GM18870 (cell line): ENCODE data around the gene GABRR3.

ENCODE experiments used
- ATAC-seq: cut with Tn5 transposase; IDR thresholded peaks from one replicate; pipeline ENCODE4 v1.9.1; 2021; ENCODE audit warnings: moderate library complexity; ENCODE audit not compliant: unreplicated experiment

The GABRR3 gene

GRCh38 chr3:97959872-97960271 lies 75.2 kb downstream of the GABRR3 start:
- no peak for ATAC-seq

GRCh38 chr3:97958796-97959195 lies 76.3 kb downstream of the GABRR3 start:
- ATAC-seq: no peak

DNA sequence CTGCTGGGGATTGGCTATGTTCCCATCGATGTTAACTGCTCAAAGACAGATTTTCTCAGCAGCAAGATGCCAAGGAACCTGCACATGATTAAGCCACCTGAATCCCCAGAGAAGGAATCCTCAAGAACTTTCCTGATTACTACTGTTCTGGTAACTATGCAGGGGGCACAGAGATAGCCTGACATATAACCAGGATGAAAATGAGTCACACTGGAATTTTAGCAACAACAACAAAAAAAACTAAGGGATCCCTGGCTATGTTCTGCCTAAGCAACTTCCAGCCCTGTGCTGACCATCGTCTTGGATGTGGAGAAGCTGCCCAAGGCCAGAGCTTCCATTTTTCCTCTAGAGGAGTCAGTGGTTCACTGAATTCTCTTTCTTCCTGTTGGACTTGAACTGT lies 76.7 kb downstream of the GABRR3 start:
- no peak for ATAC-seq

GRCh38 chr3:97957617-97958311 lies 77.4 kb downstream of the GABRR3 start:
- ATAC-seq: no peak

DNA sequence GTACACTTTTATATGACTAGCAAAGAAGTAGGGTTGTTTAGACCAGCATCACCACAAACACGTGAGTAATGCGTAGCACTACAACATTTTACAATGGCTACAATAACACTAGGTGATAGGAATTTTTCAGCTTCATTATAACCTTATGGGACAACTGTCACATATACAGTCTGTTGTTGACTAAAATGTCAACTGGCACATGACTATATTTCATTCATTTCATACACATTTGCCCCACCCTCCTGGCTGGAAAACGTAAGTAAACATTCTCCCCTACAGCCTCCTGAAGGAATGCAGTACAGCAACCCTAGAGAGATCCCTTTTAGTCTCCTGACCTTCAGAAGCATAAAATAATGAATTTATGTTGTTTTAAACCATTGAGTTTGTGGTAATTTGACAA lies 79.1 kb downstream of the GABRR3 start:
- ATAC-seq: no peak

- ATAC-seq: no peak
These were observed 80.8 kb downstream of the GABRR3 start for GRCh38 chr3:97954228-97954827.

GRCh38 chr3:97952872-97953271 lies 82.2 kb downstream of the GABRR3 start:
- no peak for ATAC-seq

GRCh38 chr3:97952280-97952679 lies 82.8 kb downstream of the GABRR3 start:
- no peak for ATAC-seq

DNA sequence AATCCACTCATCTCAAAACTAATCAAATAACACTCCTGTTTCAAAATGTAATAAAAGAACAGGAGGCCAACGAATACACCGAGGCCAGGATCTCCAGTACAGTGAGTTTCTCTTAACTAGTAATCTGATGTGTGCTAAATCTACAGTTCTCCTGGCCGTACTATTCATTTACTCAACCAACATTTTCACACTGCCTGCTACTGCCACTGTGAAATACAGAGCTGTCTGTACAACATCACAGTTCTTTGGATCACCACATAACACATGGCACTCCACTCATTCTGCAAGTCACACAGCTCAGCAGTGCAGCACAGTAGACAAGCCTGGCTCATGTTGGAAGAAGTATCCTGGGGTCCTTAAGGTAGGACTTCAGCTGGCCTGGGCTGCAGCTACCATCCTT lies 84.8 kb downstream of the GABRR3 start:
- no peak for ATAC-seq

- ATAC-seq: no peak
These were observed 85.4 kb downstream of the GABRR3 start for GRCh38 chr3:97949743-97950142.

DNA sequence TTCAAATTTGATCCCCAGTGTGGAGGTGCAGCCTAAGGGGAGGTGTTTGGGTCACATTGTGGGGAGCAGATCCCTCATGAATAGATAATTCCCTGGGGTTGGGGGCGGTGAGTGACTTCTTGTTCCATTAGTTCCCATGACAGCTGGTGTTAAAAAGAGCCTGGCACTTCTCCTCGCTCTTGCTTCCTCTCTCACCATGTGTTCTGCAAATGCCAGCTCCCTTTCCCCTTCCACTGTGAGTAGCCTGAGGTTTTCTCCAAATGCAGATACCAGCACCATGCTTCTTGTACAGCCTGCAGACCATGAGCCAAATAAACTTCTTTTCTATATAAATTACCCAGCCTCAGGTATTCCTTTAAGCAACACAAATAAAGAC lies 86.0 kb downstream of the GABRR3 start:
- ATAC-seq: no peak

DNA sequence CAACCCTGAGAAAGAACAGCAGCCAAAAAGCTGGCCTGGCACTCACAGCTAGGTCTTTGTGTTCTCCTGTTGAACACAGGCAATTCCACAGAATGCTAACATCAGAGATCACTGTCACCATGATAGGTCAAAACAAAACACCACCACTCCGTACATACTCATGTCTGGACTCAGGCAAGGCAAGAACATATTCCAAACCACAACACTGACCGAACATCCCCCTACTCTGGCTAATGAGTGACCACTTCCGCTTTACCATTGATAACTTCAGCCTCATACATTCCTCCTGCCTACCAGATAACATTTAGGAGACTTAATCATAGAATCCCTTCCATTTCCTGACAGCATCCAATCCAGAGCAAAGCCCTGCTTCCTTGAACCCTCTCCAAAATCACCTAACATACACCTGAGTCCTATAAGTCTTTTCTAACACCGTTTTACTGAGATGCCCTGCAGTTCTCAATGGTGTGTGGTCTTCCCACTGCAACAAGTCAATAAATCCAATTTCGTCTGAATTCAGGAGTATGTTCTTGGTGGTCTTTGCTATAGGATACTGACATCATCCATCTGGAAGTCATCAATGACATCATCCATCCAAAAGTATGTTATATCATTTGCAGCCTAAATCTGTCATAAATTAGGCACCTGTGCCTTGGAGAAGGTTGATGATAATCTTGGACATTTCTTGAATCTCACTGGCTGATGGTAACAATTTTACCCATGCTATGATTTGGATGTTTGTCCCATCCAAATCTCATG lies 86.6 kb downstream of the GABRR3 start:
- ATAC-seq: no peak

- no peak for ATAC-seq
These were observed 92.1 kb downstream of the GABRR3 start for GRCh38 chr3:97942801-97943546.

DNA sequence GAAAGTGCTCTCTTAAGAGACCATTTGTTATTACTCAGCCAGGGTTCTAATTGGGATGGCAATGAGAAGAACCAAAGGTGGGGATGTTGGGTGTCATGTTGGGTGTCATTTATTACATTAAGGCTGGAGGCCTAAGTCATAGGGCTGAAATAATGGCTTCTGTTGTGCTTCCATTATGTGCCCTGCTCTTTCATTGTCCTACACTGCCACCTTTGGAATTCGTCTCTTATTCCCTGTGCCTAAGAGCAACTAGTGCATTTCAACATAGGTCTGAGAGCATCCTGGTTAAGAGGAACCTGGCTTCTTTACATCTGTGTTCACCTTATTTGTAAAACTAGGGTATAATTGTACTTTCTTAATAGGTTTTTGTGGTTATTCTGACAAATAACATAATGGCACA lies 95.1 kb downstream of the GABRR3 start:
- ATAC-seq: no peak

GRCh38 chr3:97939401-97939800 lies 95.7 kb downstream of the GABRR3 start:
- no peak for ATAC-seq

DNA sequence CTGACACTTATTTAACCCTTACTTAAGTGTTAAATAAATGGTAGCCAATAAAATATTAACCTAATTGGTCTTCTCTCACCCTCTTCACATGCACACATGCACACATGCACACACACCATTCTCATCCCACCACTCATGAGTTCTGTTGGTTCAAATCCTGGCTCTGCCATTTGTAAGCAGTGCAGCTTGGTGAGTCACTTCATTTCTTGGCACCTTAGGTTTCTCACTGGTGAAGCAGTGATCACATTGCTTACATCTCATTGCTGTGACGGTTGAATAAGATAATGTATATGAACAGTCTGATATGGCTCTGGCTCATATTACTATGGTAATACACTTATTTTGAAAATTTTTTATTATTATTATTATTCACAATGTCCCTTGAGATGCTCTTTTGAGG lies 96.7 kb downstream of the GABRR3 start:
- no peak for ATAC-seq

GRCh38 chr3:97937205-97937604 lies 97.9 kb downstream of the GABRR3 start:
- ATAC-seq: no peak

- ATAC-seq: no peak
These were observed 99.3 kb downstream of the GABRR3 start for GRCh38 chr3:97935842-97936241.
